K562 treated with DMSO at 1 percent for 48 hours (cell line): ENCODE data around the gene ZNF366. TPM values are rescaled to one million over a fixed set of nuclear protein-coding genes. Genes with fewer than 3 reads are reported as not detected.

ENCODE experiments used
- total RNA-seq: library from RNA; unstranded; fragments of 300-600 nt; gene quantifications from 2 replicates; pipeline ENCODE4 v1.2.3, GENCODE V29; 2022; ENCODE audit warnings: low replicate concordance; ENCODE audit errors: extremely low read depth

ZNF366 gene
- not detected in 2 replicates for total RNA-seq

GRCh38 chr5:72507231-72507906 lies at the start of gene ZNF366:
Gene ZNF366, minus strand, starts transcription at chr5:72507410. Its CDS starts 45,914 bp downstream, at chr5:72461496.

Other genes starting within 250 kb of the ZNF366 start
- not detected in 2 replicates for gene MRPS27, start 187.2 kb downstream of the ZNF366 start, total RNA-seq
- not detected in 2 replicates for gene PTCD2, start 187.0 kb downstream of the ZNF366 start, total RNA-seq